IMR-90 (cell line): ENCODE results near the gene PLAAT4. TPM values are rescaled to one million over a fixed set of nuclear protein-coding genes. Genes with fewer than 3 reads are reported as not detected.

Source experiments
- ATAC-seq: fragments of 200-7000 bp; cut with Tn5 transposase; 2 replicates; pipeline ENCODE4 v1.9.1; 2020; ENCODE audit warnings: low read depth, mild to moderate bottlenecking, moderate library complexity
- BruUV-seq: library from RNA; stranded (reverse); fragments of 400-500 nt; replicated peaks from 2 replicates; lab custom pipeline; 2021; lab: Mats Ljungman, UMichigan
- CTCF ChIA-PET: fragments of 300-600 bp; formaldehyde crosslinking; extraction: SDS; loops from one replicate; lab custom pipeline; 2021; ENCODE audit warnings: antibody characterized with exemption; lab: Yijun Ruan, JAX
- POLR2A ChIA-PET: fragments of 300-600 bp; sonication (Branson Sonifier 250); formaldehyde crosslinking; loops from one replicate; lab custom pipeline; 2022; ENCODE audit warnings: antibody characterized with exemption; ENCODE audit not compliant: unreplicated experiment; lab: Charles Lee
- DNase-seq: peaks from one replicate; pipeline ENCODE4 v3.0.0; 2013
- H2AFZ ChIP-seq: replicated peaks from 2 replicates; pipeline ENCODE3; 2013; ENCODE audit warnings: low read length, mild to moderate bottlenecking; ENCODE audit not compliant: poor library complexity
- H2AK5ac ChIP-seq: 2 replicates; pipeline ENCODE4 v1.6.1; 2013; ENCODE audit warnings: low read depth, low read length, inconsistent platforms
- H2AK9ac ChIP-seq: replicated peaks from 2 replicates; pipeline ENCODE3; 2013; ENCODE audit warnings: mild to moderate bottlenecking, low read depth, low read length, moderate library complexity; ENCODE audit not compliant: poor library complexity
- H2BK120ac ChIP-seq: 2 replicates; pipeline ENCODE4 v1.6.1; 2013; ENCODE audit warnings: low read depth, low read length, inconsistent platforms
- H2BK15ac ChIP-seq: 3 replicates; pipeline ENCODE4 v1.6.1; 2013; ENCODE audit warnings: low read depth, low read length, inconsistent platforms
- H2BK20ac ChIP-seq: 2 replicates; pipeline ENCODE4 v1.6.1; 2013; ENCODE audit warnings: low read depth, mild to moderate bottlenecking, inconsistent platforms, low read length, moderate library complexity
- H2BK5ac ChIP-seq: 2 replicates; pipeline ENCODE4 v1.6.1; 2013; ENCODE audit warnings: mild to moderate bottlenecking, low read depth, low read length, inconsistent platforms; ENCODE audit not compliant: poor library complexity, severe bottlenecking
- H3K14ac ChIP-seq: replicated peaks from 2 replicates; pipeline ENCODE4 v1.6.1; 2013; ENCODE audit warnings: low read depth, low read length, inconsistent platforms
- H3K18ac ChIP-seq: 2 replicates; pipeline ENCODE4 v1.6.1; 2013; ENCODE audit warnings: low read depth, low read length, control low read depth
- H3K23ac ChIP-seq: 2 replicates; pipeline ENCODE4 v1.6.1; 2013; ENCODE audit warnings: low read depth, low read length, inconsistent platforms
- H3K27ac ChIP-seq: 2 replicates; pipeline ENCODE4 v1.5.1; 2013; ENCODE audit warnings: mild to moderate bottlenecking, control low read depth, low read length; ENCODE audit not compliant: insufficient read depth
- H3K27me3 ChIP-seq: 2 replicates; pipeline ENCODE4 v1.6.1; 2013; ENCODE audit warnings: low read length; ENCODE audit not compliant: control insufficient read depth, insufficient read depth
- H3K36me3 ChIP-seq: 2 replicates; pipeline ENCODE4 v1.6.1; 2013; ENCODE audit warnings: low read length, mixed read lengths; ENCODE audit not compliant: control insufficient read depth, insufficient read depth
- H3K4ac ChIP-seq: 2 replicates; pipeline ENCODE4 v1.6.1; 2013; ENCODE audit warnings: low read depth, low read length, inconsistent platforms
- H3K4me1 ChIP-seq: 2 replicates; pipeline ENCODE4 v1.6.1; 2013; ENCODE audit warnings: low read length, mixed read lengths; ENCODE audit not compliant: control insufficient read depth, insufficient read depth
- H3K4me2 ChIP-seq: 2 replicates; pipeline ENCODE4 v1.6.1; 2013; ENCODE audit warnings: low read depth, mild to moderate bottlenecking, control low read depth, low read length, moderate library complexity
- H3K4me3 ChIP-seq: 2 replicates; pipeline ENCODE4 v1.5.1; 2013; ENCODE audit warnings: low read depth, mild to moderate bottlenecking, control low read depth, low read length, moderate library complexity; ENCODE audit not compliant: insufficient read depth
- H3K56ac ChIP-seq: 2 replicates; pipeline ENCODE4 v1.6.1; 2013; ENCODE audit warnings: low read length, inconsistent platforms; ENCODE audit not compliant: insufficient read depth; ENCODE audit errors: extremely low read depth
- H3K79me1 ChIP-seq, 2 experiments: 2 replicates each; pipeline ENCODE4 v1.6.1; 2013; ENCODE audit warnings: low read length in 2 of 2, inconsistent platforms in 1 of 2, low read depth in 1 of 2
- H3K9ac ChIP-seq: 2 replicates; pipeline ENCODE4 v1.6.1; 2013; ENCODE audit warnings: low read depth, low read length, control low read depth
- H3K9me1 ChIP-seq: 2 replicates; pipeline ENCODE4 v1.6.1; 2013; ENCODE audit warnings: low read length, inconsistent platforms; ENCODE audit not compliant: insufficient read depth
- H3K9me3 ChIP-seq: 2 replicates; pipeline ENCODE4 v1.6.1; 2013; ENCODE audit warnings: low read length; ENCODE audit not compliant: control insufficient read depth, insufficient read depth
- H4K20me1 ChIP-seq: 2 replicates; pipeline ENCODE4 v1.6.1; 2013; ENCODE audit warnings: low read length, inconsistent platforms; ENCODE audit not compliant: insufficient read depth
- H4K5ac ChIP-seq: 2 replicates; pipeline ENCODE4 v1.6.1; 2013; ENCODE audit warnings: mild to moderate bottlenecking, low read depth, low read length, control low read depth
- H4K8ac ChIP-seq, 2 experiments: 2 replicates each; pipeline ENCODE4 v1.6.1; 2013; ENCODE audit warnings: low read depth in 2 of 2, low read length in 2 of 2, control low read depth in 1 of 2, inconsistent platforms in 1 of 2
- H4K91ac ChIP-seq: 2 replicates; pipeline ENCODE4 v1.6.1; 2013; ENCODE audit warnings: low read depth, low read length, inconsistent platforms; ENCODE audit not compliant: insufficient read depth
- BHLHE40 ChIP-seq: fragments of 150-350 bp; IDR thresholded peaks from 2 replicates; pipeline ENCODE4 v1.6.1; 2016; ENCODE audit warnings: mild to moderate bottlenecking, low read depth, low read length
- CEBPB ChIP-seq: IDR thresholded peaks from 2 replicates; pipeline ENCODE4 v1.6.1; 2012; ENCODE audit warnings: low read depth, low read length, improper control_type of control experiment
- CHD1 ChIP-seq: IDR thresholded peaks from 2 replicates; pipeline ENCODE4 v1.6.1; 2012; ENCODE audit warnings: low read depth, low read length, improper control_type of control experiment
- FOS ChIP-seq: fragments of 150-350 bp; IDR thresholded peaks from 2 replicates; pipeline ENCODE4 v1.6.1; 2016; ENCODE audit warnings: low read depth, low read length
- MAZ ChIP-seq: IDR thresholded peaks from 2 replicates; pipeline ENCODE4 v1.6.1; 2012; ENCODE audit warnings: low read depth, mild to moderate bottlenecking, low read length, improper control_type of control experiment, moderate library complexity, borderline replicate concordance
- MXI1 ChIP-seq: IDR thresholded peaks from 2 replicates; pipeline ENCODE4 v1.6.1; 2012; ENCODE audit warnings: low read depth, mild to moderate bottlenecking, low read length, moderate library complexity, borderline replicate concordance
- NFE2L2 ChIP-seq: fragments of 150-350 bp; IDR thresholded peaks from 2 replicates; pipeline ENCODE4 v1.6.1; 2016; ENCODE audit warnings: low read depth, mild to moderate bottlenecking, low read length
- POLR2A ChIP-seq: IDR thresholded peaks from 2 replicates; pipeline ENCODE4 v1.6.1; 2012; ENCODE audit warnings: mild to moderate bottlenecking, low read depth, low read length
- RAD21 ChIP-seq: IDR thresholded peaks from 2 replicates; pipeline ENCODE4 v1.6.1; 2012; ENCODE audit warnings: low read length, improper control_type of control experiment
- RCOR1 ChIP-seq: IDR thresholded peaks from 2 replicates; pipeline ENCODE4 v1.6.1; 2012; ENCODE audit warnings: mild to moderate bottlenecking, low read length, improper control_type of control experiment; ENCODE audit not compliant: insufficient replicate concordance
- RFX5 ChIP-seq: IDR thresholded peaks from 2 replicates; pipeline ENCODE4 v1.8.0; 2012; ENCODE audit warnings: low read depth, mild to moderate bottlenecking, low read length, moderate library complexity
- SMC3 ChIP-seq: fragments of 150-350 bp; IDR thresholded peaks from 2 replicates; pipeline ENCODE4 v1.6.1; 2016; ENCODE audit warnings: low read depth, mild to moderate bottlenecking, antibody characterized with exemption, low read length, moderate library complexity
- WGBS, 2 experiments: methylation state at CpG; one replicate each; pipeline versions ENCODE4 v1.1.5 to v1.1.7; 2013; ENCODE audit warnings: missing lambda C conversion rate in 2 of 2; ENCODE audit not compliant: insufficient read length in 1 of 2; ENCODE audit errors: extremely low coverage in 2 of 2; 5-methylcytosine and 5-hydroxymethylcytosine counted together
- dilution Hi-C: fragments of 300-500 bp; cut with HindIII; formaldehyde crosslinking; loops from one replicate; pipeline ENCODE4 v1.14.3; 2018; ENCODE audit warnings: low sequenced_read_pairs; ENCODE audit not compliant: unreplicated experiment
- in situ Hi-C: fragments of 300-500 bp; cut with MboI; formaldehyde crosslinking; loops from 3 replicates; pipeline ENCODE4 v1.14.3; 2019; ENCODE audit warnings: low sequenced_read_pairs, inconsistent platforms, mixed read lengths
- intact Hi-C: fragments of 100-400 bp; cut with micrococcal nuclease; formaldehyde crosslinking; loops from 2 replicates; pipeline ENCODE4 v1.10.0; 2022
- polyA plus RNA-seq, 3 experiments: library from polyadenylated mRNA; depleted of rRNA; stranded (reverse); fragments of >200 nt; gene quantifications; 2 replicates each; pipeline ENCODE4 v1.2.3, GENCODE V29; 2012; ENCODE audit warnings: low replicate concordance in 1 of 3
- total RNA-seq: library from RNA; depleted of rRNA; stranded (reverse); fragments of >200 nt; gene quantifications from 2 replicates; pipeline ENCODE4 v1.2.3, GENCODE V29; 2012
- TF ChIP-seq, protein P1 (sequence below): fragments of 150-350 bp; IDR thresholded peaks from 2 replicates; pipeline ENCODE4 v1.6.1; 2017; ENCODE audit warnings: mild to moderate bottlenecking, antibody characterized with exemption, low read length, low read depth

Gene PLAAT4
- total and polyA plus RNA-seq, 2 of the 4 experiments (the other 2 are of a cell fraction): 0.17 to 0.18 TPM

DNA sequence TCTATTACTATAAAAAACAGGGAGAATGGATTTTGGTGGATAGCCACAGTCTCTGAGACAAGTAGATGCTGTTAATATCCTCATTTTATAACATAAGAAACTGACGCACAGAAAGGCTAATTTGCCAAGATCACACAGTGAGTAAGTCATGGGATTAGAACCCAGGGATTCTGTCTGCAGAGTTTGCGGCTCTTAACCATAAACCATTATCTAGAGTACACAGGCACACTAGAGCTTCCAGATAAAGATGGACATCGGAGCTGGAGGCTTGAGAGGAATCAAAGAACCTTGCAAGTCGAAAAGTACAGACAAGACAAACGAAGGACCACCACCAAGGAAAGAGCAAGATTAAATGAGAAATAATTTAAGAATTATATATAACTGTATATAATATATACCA is 19.5 kb upstream of the PLAAT4 start:
- Histone ChIP-seq H3K4me1 (peaks cover 6% of the 10 kb centered on the region; the same call in 1 of the 2 replicates), H3K18ac (no peak overlapping the region), H3K9ac (no peak overlapping the region), H3K14ac (no peak overlapping the region), H3K79me1 (no peaks in the 10 kb centered on the region), H3K4me2 (no peak overlapping the region), H3K4me3 (no peak overlapping the region), H3K36me3 (no peaks in the 10 kb centered on the region), H3K9me1 (peaks cover 2% of the 10 kb centered on the region; the same call in 1 of the 2 replicates), H3K23ac (no peak overlapping the region), H2BK5ac (no peak overlapping the region), H4K8ac (no peak overlapping the region), H2AK9ac (no peak overlapping the region), H2AFZ (no peak overlapping the region), H3K27ac (no peak overlapping the region), H3K4ac (no peak overlapping the region), H4K91ac (no peak overlapping the region), H4K5ac (no peak overlapping the region), H3K27me3 (peaks cover 10% of the 10 kb centered on the region), H2BK120ac (no peak overlapping the region), H2BK20ac (no peak overlapping the region), H4K20me1 (no peaks in the 10 kb centered on the region), H2BK15ac (no peak overlapping the region), H2AK5ac (no peak overlapping the region), H3K9me3 (no peaks in the 10 kb centered on the region), H3K56ac (no peak overlapping the region)
- in situ Hi-C loops (no loop called here), intact Hi-C loops (no loop called here), dilution Hi-C loops (no loop called here)
- DNase-seq (no peak), ATAC-seq (no peak)
- CTCF ChIA-PET: no interaction called here
- no peak for TF ChIP-seq BHLHE40
- TF ChIP-seq RCOR1: no peak
- TF ChIP-seq CEBPB: no peak
- TF ChIP-seq MAZ: no peak
- TF ChIP-seq CHD1: no peak
- no peak for TF ChIP-seq POLR2A
- no peak for TF ChIP-seq FOS
- TF ChIP-seq RFX5: no peak
- TF ChIP-seq, protein P1, sequence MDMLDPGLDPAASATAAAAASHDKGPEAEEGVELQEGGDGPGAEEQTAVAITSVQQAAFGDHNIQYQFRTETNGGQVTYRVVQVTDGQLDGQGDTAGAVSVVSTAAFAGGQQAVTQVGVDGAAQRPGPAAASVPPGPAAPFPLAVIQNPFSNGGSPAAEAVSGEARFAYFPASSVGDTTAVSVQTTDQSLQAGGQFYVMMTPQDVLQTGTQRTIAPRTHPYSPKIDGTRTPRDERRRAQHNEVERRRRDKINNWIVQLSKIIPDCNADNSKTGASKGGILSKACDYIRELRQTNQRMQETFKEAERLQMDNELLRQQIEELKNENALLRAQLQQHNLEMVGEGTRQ: no peak
- no peak for TF ChIP-seq MXI1
- TF ChIP-seq SMC3: no peak
- no peak for TF ChIP-seq NFE2L2
- no peak for TF ChIP-seq RAD21
- POLR2A ChIA-PET: no interaction called here
- BruUV-seq: no TSS peak
- no CpG with 5 or more reads among the region's 5 CpGs for WGBS, 2 experiments
